UCSD-AML1 (cell line): ENCODE data around the gene FAM131C.
"Not testable (repeated sequence)": the region's sequence is repeated elsewhere in the genome, so short reads cannot be mapped to it uniquely, and the experiment has no call there.

Experiments
- DNase-seq: peaks from one replicate; lab custom pipeline; 2025; ENCODE audit not compliant: unreplicated experiment; lab: John Stamatoyannopoulos, UW

The FAM131C gene

GRCh38 chr1:16061989-16062686 is 11.3 kb downstream of the FAM131C start:
- DNase-seq, result not testable (repeated sequence)

GRCh38 chr1:16061266-16061665 is 12.2 kb downstream of the FAM131C start:
- DNase-seq, result no peak

DNA sequence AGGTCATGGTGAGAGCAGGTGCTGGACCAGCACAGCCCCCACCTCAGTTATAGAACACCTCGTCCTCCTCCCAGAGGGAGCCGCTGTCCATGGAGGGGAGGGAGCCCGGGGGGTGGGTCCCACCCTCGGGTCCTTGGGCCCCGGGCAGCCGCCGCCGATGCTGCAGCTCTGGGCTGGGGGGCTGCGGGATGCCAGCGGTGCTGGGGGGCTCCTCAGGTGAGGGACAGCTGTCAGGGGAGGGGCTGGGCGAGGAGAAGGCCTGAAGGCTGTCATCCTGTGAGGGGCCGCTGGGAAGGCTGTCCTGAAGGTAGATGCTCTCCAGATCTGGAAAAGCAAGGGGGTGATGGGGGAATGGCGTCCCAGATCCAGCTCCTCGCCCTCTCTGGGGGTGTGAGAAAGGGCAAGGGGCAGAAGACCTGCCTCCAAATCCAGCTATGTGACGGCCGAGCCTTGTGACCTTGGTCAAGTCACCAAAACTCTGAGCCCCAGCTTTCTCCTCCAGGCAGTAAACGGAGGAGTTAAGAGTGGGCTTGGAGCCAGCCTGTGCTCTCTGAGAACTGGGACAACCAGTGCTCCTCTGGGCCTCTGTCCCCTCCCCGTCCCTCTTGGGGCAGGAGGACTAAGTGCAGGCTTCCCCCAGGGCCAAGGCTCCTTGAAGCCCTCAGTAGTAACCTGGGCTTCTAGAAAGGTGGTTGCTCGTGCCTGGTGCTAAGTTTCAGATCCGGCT is 14.9 kb downstream of the FAM131C start:
- DNase-seq, result not testable (repeated sequence)

DNA sequence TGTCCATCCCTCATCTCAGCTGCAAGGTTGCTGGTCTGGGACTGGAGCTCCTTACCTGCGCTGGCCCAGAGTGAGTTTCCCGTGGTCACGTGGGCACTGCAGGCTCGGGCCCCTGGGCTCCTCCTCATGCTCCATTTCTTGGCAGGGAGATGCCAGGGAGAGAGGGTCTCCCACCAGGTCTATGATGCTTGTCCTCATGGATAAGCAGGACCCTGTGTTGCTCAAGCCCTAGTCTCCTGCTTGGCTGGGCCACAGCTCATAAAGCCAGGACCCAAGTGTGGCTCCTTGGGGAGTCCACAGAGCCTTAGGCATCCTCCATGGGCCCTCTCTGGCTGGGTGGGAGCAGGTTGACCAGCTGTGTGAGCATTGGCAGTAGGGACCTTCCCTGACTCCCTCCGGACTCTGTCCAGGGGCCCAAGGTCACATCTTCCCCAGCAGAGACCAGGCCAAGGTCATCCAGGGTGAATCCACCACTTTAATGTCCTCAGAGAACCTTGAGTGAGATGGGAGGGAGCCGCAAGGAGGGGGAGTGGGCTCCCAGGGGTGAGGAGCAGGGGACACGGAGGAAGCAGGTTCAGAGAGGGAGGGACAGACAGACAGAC is 16.0 kb downstream of the FAM131C start:
- DNase-seq, result not testable (repeated sequence)

DNA sequence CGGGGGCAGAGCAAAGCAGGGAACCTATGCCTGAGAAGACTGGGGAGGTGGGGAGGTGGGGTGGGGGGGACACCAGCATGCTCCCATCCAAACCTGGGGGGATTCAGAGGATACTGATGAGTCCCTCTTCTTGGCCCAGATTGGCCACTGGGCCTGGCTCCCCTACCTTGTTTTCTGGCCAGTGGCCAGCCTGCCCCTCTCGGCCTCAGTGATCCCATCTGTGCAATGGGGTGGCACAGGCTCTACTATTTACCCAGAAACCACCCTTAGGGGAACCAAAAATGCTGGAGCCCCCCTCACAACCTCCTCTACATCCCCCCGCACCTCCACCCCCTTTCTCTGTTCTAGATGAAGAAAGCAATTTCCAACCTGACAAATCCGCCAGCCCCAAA is 16.9 kb downstream of the FAM131C start:
- not testable (repeated sequence) for DNase-seq

DNA sequence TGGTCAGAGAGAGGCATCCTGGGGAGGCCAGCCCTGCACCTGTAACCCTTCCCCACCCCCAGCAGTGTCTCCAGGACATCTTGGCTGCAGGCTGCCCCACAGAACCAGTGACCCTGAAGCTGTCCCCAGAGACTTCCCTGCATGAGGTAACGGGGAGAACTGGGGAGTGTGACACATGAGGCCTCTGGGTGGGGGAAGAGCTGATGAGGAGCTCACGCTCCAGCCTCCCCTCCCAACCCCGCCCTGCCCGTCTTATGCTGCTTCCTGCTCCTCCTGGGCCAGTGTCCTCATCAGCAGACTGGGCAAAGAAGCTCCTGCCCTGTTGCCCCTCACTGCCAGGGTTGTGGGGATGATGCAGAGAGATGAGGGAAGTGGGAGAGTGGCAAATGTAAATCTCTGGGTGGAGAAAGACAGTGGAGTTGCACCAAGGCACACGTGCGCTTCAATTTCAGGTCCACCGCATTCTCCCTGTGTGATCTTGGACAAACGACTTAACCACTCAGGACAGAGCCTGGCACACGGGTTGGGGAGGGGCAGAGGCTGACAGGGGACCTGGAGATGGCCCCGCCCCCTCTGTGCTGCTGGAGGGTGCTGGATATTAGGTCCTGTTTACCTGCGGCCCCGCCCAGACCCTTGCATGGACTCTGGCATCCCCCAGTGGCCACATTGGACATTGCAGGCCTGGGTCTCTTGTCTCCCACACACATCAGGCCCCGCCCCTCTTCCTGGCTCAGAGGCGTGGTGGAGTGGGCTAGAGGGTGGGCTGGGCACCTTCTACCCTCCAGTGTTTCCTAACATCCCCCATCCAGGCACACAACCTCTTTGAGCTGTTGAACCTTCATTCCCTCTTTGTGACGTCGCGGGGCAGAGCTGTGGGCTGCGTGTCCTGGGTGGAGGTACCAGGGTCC is 17.6 kb downstream of the FAM131C start:
- DNase-seq, result peak; percentile 82

GRCh38 chr1:16054598-16055540 is 18.6 kb downstream of the FAM131C start:
- DNase-seq, result no peak

DNA sequence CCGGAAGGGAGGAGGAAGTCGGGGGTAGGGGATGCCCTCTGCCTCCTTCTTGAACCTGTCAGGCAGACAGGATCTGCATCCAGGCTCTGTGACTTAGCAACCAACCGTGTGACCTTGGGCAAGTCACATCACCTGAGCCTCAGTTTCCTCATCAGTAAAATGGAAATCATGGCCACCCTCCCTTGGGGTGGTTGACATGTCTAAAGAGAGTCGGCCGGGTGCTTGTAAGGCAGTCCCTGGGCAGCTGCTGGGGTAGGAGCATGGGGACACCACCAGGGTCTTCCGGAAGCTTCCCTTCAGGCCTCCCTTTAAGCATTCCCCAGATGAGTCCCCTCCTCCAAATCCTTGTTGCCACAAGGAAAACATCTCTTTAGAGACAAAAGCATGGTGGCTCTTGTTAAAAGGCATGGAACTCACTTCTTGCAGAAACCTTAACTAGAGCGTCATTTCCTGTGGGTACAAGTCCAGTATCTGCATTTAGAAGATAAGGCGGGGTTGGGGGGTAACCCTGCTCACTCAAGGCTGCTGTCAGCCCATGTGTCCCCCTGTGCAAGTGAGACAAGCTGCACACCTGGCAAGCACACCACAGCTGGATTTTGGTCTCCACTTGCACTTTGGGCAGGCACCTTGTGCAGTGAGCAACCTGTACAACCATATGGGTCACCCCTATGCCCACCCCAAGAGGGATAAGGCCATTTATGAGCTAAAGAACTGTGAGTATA is 19.5 kb downstream of the FAM131C start:
- peak; percentile 29 for DNase-seq

GRCh38 chr1:16051949-16052348 is 21.5 kb downstream of the FAM131C start:
- not testable (repeated sequence) for DNase-seq

DNA sequence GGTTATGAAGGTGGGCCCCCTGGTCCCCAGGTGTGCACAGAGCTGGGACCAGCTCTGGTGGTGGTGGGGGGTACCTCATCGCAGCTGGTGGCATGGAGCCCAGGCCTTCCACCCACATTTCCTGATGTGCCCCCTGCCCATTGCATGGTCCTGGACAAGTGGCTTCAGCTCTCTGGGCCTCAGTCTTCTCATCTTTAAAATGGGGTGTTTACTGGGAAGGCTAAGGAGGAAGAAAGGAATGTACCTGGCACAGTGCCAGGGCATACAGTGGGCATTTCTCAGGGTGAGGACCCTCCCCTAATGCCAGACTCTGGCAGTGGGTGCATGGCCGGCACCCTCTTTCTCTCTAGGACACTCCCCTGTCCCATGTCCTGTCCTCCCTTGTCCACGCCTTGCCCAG is 22.4 kb downstream of the FAM131C start:
- no peak for DNase-seq

GRCh38 chr1:16050328-16050727 is 23.1 kb downstream of the FAM131C start:
- DNase-seq, result no peak

GRCh38 chr1:16048573-16049189 is 24.8 kb downstream of the FAM131C start:
- DNase-seq, result no peak

DNA sequence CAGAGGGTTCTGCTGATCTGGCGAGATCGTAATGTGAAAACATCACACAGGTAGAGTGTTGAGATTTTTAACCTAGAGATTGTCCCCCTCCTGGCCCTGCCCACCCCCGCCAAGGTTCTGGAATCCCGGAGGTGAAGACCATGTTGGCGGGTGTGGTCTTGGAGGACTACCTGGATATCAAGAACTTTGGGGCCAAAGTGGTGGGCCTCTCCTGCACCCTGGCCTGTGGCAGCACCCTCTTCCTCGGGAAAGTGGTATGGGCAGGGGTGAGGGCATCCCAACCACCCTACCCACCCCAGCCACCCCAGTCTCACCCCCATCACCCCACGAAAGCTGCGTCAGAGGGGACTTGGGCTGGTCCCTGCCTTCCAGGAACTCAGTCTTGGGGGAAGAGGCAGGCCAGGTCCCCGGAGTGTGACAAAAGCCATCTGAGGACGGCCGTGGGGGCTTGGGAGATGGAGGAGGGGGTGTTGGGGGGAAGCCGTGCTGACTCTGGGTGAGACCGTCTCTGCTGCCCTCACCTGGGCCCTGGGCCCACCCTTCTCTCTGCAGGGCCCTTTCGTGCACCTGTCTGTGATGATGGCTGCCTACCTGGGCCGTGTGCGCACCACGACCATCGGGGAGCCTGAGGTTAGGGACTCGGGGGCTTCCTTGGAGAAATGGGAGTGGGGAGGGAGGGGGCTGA is 25.5 kb downstream of the FAM131C start:
- DNase-seq, result no peak

- DNase-seq, result no peak
These were observed 26.6 kb downstream of the FAM131C start for GRCh38 chr1:16046842-16047241.

- DNase-seq, result no peak
These were observed 29.5 kb downstream of the FAM131C start for GRCh38 chr1:16043950-16044349.

DNA sequence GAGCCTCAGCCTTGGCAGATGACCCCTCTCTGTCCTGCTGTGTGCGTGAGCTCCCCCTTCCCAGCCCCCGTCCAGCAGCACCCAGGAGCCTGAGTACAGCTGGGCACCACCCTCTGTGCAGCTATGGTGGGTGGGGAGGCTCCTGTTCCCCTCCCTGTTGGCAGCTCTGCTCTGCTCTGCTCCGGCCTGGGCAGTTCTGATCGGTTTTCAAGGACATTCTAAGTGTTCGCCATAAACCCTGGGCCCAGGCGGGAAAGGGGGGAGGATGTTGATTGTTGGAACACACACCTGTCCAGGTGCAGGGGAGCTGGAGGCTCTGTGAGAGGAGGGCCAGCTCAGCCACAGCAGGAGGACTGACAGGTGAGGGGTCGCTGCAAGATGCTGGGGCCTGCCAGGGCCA is 29.9 kb downstream of the FAM131C start, which contains the start of gene CLCNKB:
Gene CLCNKB, plus strand, starts transcription at position 262 of the 400 bp plus-strand sequence. CDS start 711 bp downstream, outside the sequence.
- no peak for DNase-seq

- DNase-seq, result not testable (repeated sequence)
These were observed 30.8 kb downstream of the FAM131C start for GRCh38 chr1:16042654-16043053.

GRCh38 chr1:16042096-16042495 is 31.4 kb downstream of the FAM131C start:
- no peak for DNase-seq
